Muscle of leg (tissue), 11 donors: Measurements from ENCODE around the gene GRHL3. TPM values are rescaled to one million over a fixed set of nuclear protein-coding genes. Genes with fewer than 3 reads are reported as not detected.

Source experiments
- DNase-seq: peaks from one replicate; pipeline ENCODE4 v3.0.0; 2013
- H3K27ac ChIP-seq: one replicate; pipeline ENCODE4 v1.5.1; 2013; ENCODE audit warnings: mild to moderate bottlenecking, low read length, control low read depth
- H3K27me3 ChIP-seq: one replicate; pipeline ENCODE4 v1.6.1; 2013; ENCODE audit warnings: low read length; ENCODE audit not compliant: control insufficient read depth, insufficient read depth
- H3K36me3 ChIP-seq: one replicate; pipeline ENCODE4 v1.6.1; 2013; ENCODE audit warnings: low read length; ENCODE audit not compliant: control insufficient read depth, insufficient read depth
- H3K4me1 ChIP-seq: one replicate; pipeline ENCODE4 v1.6.1; 2013; ENCODE audit warnings: low read length; ENCODE audit not compliant: control insufficient read depth, insufficient read depth
- H3K4me3 ChIP-seq: one replicate; pipeline ENCODE4 v1.5.1; 2013; ENCODE audit warnings: low read length, control low read depth
- H3K9me3 ChIP-seq: replicated peaks from 2 replicates; pipeline ENCODE4 v1.6.1; 2013; ENCODE audit warnings: low read depth, low read length; ENCODE audit not compliant: control insufficient read depth
- WGBS: methylation state at CpG from one replicate; pipeline ENCODE4 v1.1.5; 2013; ENCODE audit warnings: missing lambda C conversion rate; ENCODE audit not compliant: insufficient coverage; 5-methylcytosine and 5-hydroxymethylcytosine counted together
- polyA plus RNA-seq, 8 donors: library from polyadenylated mRNA; unstranded; fragments of 120-200 nt; gene quantifications; one replicate each; pipeline versions ENCODE4 v1.2.1 to v1.2.3, GENCODE V29; 2013; ENCODE audit warnings: inconsistent platforms in 1 of 8, low replicate concordance in 1 of 8; ENCODE audit not compliant: insufficient read length in 8 of 8, insufficient read depth in 1 of 8
- total RNA-seq: library from RNA; stranded (reverse); fragments of 120-200 nt; gene quantifications from one replicate; pipeline ENCODE4 v1.2.4, GENCODE V29; 2013

GRHL3 gene
- total and polyA plus RNA-seq, 9 donors, result 0.05 to 7.7 (median 0.10) TPM; not detected in 2

DNA sequence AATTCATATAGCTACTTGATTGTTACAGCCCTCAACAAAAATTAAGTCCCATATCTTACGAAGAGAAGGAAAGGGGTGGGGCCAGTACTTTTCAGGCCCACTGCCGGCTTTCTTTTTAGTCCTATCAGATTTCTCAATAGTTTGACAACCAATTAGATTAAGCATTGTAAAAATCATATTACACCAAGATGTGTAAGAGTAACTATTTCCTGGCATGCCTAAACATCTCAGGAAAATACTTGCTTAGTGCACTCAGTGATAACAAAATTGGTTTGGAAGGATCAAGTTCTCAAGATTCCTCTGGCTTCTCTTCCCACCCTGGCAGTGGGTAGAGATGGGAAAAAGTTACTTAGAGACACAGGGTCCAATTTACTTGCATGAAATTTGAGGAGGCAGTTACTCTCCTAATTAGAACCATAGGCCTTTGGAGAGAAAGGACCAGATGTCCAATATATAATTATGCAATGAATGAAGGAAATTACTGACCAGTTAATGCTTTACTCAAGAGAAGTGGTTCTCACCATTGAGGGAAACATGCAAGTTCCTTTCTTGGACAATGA is 64.3 kb downstream of the GRHL3 start:
- no CpG with 5 or more reads among the region's 2 CpGs for WGBS
- no peaks in the 10 kb centered on the region for H3K9me3 ChIP-seq
- H3K27ac ChIP-seq, result no peak overlapping the region
- no peaks in the 10 kb centered on the region for H3K36me3 ChIP-seq
- DNase-seq, result no peak
- H3K4me1 ChIP-seq, result peaks cover 12% of the 10 kb centered on the region
- H3K27me3 ChIP-seq, result no peaks in the 10 kb centered on the region
- no peak overlapping the region for H3K4me3 ChIP-seq

DNA sequence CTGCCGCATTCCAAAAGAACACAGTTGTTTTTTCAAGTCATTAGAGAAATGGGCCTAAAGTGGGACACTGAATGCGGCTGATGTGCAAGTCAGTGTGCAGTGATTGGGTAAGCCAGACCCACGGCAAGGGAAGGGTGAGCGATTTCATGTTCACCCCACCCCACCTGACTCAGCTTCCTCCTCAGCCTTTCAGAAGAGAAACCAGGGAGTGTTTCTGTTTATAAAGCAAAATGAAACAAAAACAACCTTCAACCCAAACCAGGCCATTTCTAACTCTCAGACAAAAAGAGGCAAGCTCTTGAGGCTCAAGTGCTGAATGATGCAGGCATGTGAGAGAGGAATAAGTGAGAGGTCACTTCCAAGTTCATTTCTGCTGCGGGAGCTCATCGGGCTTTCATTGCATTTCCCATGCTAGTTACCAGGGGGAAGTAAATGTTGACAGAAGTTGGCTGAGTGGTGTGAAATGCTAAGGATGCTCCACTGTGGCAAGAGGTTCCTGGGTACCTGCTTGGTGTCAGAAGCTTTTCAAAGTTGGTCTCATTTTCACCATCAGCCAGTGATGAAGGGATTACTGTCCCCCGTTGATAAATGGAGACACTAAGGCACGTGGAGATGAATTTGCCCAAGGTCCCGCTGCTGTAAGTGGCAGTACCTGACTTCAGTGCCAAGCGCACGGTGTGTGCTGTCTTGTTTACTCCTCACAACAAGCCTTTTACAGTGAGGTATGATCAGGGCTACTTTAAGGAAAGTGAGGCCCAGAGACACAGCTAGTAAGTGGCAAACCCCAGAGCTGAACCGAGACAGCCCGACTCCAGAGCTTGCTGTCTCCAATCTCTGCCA is 65.3 kb downstream of the GRHL3 start:
- peak; percentile 26 for DNase-seq
- 82% methylated on average over 6 of the region's 13 CpGs for WGBS
- no peaks in the 10 kb centered on the region for H3K27me3 ChIP-seq
- no peak overlapping the region for H3K27ac ChIP-seq
- peaks cover 4% of the 10 kb centered on the region for H3K36me3 ChIP-seq
- peaks cover 12% of the 10 kb centered on the region for H3K4me1 ChIP-seq
- H3K4me3 ChIP-seq, result no peak overlapping the region
- H3K9me3 ChIP-seq, result no peaks in the 10 kb centered on the region

DNA sequence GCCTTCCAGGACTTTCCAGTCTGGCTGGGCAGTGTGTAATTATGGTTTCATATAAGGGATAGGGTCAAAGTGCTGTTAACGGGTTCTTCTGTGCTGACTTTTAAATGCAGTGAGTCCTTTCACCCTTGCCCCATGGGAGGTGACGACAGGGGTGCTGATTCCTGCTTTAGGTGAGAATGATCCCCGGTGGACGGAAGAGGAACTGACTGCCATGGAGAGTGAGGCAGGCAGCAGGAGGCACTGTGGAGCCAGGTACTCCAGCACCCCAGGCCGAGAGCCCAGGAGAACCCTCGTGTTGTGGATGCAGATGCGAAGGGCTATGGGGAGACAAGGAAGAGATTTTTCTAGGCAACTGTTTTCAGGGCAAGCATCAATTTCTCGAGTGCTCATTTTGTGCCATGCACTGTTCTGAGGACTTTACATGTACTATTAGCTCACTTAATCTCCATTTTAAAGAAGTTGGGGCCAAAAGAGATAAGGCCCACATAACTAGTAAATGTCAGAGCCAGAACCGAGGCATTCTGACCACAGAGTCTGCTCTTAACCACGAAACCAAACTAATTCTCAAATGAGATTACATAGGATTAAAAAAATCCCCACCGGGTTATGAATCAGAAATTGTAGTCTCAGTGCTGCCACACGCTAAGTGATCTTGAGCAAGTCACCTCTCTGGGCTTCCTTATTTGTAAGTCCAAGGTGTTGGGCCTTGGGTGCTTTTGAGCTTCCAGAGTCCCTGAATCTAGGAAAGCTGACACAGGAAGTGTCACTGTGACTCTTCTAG is 66.2 kb downstream of the GRHL3 start:
- DNase-seq, result no peak
- H3K36me3 ChIP-seq, result peaks cover 4% of the 10 kb centered on the region
- H3K4me3 ChIP-seq, result no peak overlapping the region
- peaks cover 12% of the 10 kb centered on the region for H3K4me1 ChIP-seq
- 85% methylated on average over 8 of the region's 12 CpGs for WGBS
- H3K27ac ChIP-seq, result no peak overlapping the region
- no peaks in the 10 kb centered on the region for H3K27me3 ChIP-seq
- no peaks in the 10 kb centered on the region for H3K9me3 ChIP-seq

DNA sequence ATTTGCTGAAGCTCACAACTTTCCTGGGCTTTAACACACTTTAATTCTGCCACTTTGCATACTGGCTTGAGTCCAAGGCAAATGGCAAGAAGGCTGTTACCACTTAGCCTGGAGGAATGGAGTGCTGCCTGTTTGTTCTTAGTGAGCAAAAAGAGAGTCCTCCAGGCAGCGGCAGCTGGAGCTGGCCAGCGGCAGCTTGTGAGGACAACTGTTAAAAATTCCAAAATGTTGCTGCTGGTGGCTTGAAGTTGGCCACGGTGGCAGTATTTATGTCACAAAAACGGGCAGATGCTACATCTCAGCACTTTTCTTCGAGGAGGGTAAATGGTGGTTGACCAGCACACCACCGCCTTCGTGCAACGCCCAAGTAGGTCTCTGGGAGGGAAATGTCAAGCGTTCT is 67.1 kb downstream of the GRHL3 start:
- H3K27ac ChIP-seq, result no peak overlapping the region
- DNase-seq, result peak; percentile 33
- peaks cover 12% of the 10 kb centered on the region for H3K4me1 ChIP-seq
- no peaks in the 10 kb centered on the region for H3K27me3 ChIP-seq
- H3K4me3 ChIP-seq, result no peak overlapping the region
- no peaks in the 10 kb centered on the region for H3K9me3 ChIP-seq
- peaks cover 4% of the 10 kb centered on the region for H3K36me3 ChIP-seq
- 84% methylated on average over 9 of the region's 9 CpGs for WGBS

DNA sequence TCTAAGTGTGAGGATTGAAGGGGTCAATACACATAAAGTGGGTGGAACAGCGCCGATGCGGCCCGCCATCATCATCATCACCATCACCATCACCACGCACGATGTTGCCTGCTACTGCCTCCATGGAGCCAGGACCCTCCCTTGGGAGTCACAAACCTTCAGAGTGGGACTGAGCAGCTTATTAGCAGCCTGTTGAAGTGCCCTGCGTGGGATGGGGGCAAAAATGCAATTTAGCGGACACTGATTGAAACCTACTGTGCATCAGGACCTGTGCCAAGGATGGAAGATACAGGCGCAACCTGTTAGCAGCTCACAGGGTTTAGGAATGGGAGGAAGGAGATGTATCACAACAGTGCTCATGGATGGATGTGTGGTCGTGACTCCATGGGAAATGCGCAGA is 67.8 kb downstream of the GRHL3 start:
- Histone ChIP-seq H3K4me1 (peaks cover 15% of the 10 kb centered on the region), H3K27me3 (no peaks in the 10 kb centered on the region), H3K27ac (no peak overlapping the region), H3K36me3 (peaks cover 4% of the 10 kb centered on the region), H3K4me3 (no peak overlapping the region), H3K9me3 (no peaks in the 10 kb centered on the region)
- DNase-seq, result no peak
- WGBS, result 90% methylated on average over 7 of the region's 11 CpGs

DNA sequence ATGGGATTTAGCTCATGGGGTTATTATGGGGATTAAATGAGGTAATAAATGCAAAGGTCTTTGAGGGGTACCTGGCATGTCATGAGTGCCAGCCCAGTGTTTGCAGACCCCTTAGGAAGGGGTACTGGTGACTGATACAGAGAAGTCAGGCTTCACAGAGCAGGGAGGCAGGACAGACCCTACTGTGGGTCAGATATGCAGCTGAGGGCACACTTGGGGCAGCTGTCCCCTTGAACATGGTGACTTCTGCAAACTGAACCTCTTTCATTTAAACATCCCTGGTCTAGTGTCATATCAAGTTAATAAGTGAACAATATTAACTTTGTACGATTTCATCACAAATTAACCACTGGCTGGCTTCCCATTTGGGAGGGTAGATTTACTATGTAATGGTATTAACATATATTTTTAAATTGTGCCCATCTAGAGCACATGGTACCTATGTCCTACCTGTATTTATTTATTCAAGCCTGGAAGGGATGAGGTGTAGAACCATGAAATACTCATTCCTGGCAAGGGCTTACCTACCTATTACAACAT is 68.5 kb downstream of the GRHL3 start:
- H3K4me3 ChIP-seq, result no peak overlapping the region
- WGBS, result no CpG with 5 or more reads among the region's 1 CpG

DNA sequence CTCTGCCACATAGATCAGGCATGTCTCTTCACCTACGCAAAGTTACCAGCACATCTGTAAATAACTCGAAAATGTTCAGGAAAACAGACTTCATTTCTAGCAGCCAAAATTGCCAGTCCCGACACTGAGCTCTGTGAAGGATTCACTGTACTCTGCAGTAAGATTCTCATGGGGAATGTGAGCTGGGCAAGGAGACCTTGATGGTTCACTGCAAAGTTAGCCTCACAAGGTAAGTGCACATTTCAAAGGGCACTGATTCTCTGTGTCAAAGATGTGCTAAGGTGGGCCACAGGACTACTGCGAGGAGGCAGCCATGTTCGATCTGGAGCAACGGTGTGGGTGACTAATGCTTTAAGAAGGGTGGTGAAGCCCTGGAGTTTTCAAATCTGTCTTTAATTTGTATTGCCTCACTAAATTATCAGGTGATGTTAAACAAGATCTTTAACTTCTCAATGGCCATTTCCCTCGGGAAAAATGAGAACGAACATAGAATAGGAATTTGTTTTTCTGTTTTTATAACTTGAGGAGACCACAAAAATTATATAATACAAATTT is 69.3 kb downstream of the GRHL3 start:
- Histone ChIP-seq H3K4me1 (peaks cover 17% of the 10 kb centered on the region), H3K4me3 (no peak overlapping the region), H3K9me3 (no peaks in the 10 kb centered on the region), H3K27me3 (no peaks in the 10 kb centered on the region), H3K36me3 (peaks cover 4% of the 10 kb centered on the region), H3K27ac (no peak overlapping the region)
- WGBS, result 90% methylated on average over 6 of the region's 8 CpGs
- no peak for DNase-seq

More for the DNA sequence above, 68.5 kb downstream of the GRHL3 start:
- Histone ChIP-seq H3K27ac (no peak overlapping the region), H3K4me1 (peaks cover 17% of the 10 kb centered on the region), H3K36me3 (peaks cover 4% of the 10 kb centered on the region), H3K9me3 (no peaks in the 10 kb centered on the region), H3K27me3 (no peaks in the 10 kb centered on the region)
- DNase-seq, result no peak

DNA sequence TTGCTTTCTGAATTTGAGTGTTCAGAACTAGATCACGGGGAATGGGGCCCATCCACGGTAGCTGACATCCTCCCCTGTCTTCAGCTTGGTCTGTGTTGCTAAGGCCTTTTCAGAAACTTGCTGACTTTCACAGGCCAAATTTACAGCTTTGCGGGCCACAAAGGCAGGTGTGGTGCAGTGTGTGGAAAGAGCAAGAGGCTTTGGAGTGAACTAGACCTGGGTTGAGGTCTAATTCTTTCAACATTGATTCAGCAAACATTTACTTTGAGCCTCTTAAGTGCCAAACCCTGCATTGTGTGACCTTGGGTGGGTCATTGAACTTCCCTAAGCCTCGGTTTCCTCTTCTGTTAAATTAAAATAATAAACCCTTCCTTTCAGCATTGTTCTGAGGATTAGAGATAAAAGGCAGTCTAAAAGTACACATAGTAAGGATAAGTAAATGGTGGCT is 70.1 kb downstream of the GRHL3 start:
- WGBS, result 86% methylated on average over 2 of the region's 4 CpGs
- Histone ChIP-seq H3K4me3 (no peak overlapping the region), H3K27ac (no peak overlapping the region)

DNA sequence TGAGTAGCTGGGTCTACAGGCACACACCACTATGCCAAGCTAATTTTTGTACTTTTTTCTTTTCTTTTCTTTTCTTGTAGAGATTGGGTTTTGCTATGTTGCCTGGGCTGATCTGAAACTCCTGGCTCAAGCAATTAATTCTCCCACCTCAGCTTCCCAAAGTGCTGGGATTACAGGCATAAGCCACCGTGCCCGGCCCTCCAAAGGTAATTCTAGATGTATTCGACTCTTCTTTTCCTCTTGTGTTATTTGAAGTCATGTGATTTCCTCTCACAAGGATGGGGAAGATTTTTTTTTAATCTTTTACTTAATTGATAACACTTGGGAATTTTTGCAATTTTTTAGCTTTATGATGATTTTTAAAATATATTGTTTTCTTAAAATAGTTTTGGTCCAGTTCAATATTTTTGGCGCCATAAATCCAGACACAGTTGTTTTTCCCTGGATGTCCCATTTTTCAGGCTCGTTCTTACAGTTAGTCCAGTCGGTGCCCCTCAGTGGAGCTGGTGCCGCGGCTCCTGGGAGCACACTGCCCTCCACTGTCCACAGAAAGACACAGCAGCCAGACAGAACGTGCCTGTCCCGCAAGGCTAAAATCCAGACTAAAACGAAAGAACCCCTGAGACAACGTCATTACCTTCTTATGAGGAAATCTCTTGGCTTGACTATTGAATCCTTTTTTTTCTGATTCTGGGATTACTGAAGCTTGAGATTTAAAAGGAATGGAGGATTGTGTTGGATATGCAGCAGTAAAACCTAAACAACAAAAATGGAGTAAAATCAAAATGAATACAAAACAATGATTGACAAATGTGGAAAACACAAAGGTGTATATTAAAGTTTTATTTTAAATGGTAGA is 72.0 kb downstream of the GRHL3 start:
- H3K36me3 ChIP-seq, result peaks cover 4% of the 10 kb centered on the region
- H3K9me3 ChIP-seq, result no peaks in the 10 kb centered on the region
- H3K27ac ChIP-seq, result peak overlapping the region; percentile 75
- 0% methylated on average over 5 of the region's 12 CpGs for WGBS
- no peaks in the 10 kb centered on the region for H3K27me3 ChIP-seq
- peak; percentile 88 for DNase-seq
- H3K4me1 ChIP-seq, result peaks cover 17% of the 10 kb centered on the region
- H3K4me3 ChIP-seq, result no peak overlapping the region

More for the DNA sequence above, 70.1 kb downstream of the GRHL3 start:
- peaks cover 4% of the 10 kb centered on the region for H3K36me3 ChIP-seq
- H3K4me1 ChIP-seq, result peaks cover 18% of the 10 kb centered on the region
- H3K27me3 ChIP-seq, result no peaks in the 10 kb centered on the region
- no peaks in the 10 kb centered on the region for H3K9me3 ChIP-seq
- DNase-seq, result no peak
